Measurements from ENCODE around the gene RAB1A.

The RAB1A gene

GRCh38 chr2:65073879-65074565 is 55.9 kb downstream of the RAB1A start:
- TF ChIP-seq CTCF (IDR thresholded peaks at IDR 0.05; ENCODE audit: borderline replicate concordance, control extremely low read depth, extremely low read depth, insufficient read depth, missing control alignments) = no peak
- in situ Hi-C loops (cut with MboI; ENCODE audit: low sequenced_read_pairs, unreplicated experiment) = no loop called here
- DNase-seq (ENCODE audit: low spot score) = no peak

DNA sequence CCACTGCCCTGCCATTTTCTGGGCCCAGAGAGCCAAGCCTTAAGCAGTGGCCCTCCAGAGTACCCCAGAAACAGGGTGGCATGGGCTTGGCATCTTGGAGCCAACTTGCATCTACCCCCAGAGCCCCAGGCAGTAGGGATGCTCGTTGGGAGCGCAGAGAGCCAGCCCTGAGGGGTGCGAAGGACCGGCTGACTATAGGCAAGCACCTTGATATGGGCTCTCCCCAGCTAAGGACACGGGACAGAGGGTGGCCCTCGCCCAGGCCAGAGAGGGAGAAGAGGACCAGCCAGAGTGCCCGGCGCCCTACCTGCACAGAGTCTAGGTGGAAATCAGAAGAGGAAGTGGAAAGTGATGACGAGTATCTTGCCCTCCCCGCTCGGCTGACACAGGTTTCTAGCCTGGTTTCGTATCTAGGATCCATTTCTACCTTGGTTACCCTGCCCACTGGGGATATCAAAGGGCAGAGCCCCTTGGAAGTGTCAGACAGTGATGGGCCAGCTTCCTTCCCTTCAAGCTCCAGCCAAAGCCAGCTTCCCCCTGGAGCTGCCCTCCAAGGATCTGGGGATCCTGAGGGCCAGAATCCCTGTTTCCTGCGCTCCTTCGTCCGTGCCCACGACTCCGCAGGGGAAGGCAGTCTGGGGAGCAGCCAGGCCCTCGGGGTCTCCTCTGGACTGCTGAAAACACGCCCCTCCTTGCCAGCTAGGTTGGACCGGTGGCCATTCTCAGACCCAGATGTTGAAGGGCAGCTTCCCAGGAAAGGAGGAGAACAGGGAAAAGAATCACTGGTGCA is 57.5 kb downstream of the RAB1A start:
- no peak for DNase-seq (ENCODE audit: low spot score)
- no peak for TF ChIP-seq CTCF (IDR thresholded peaks at IDR 0.05; ENCODE audit: borderline replicate concordance, control extremely low read depth, extremely low read depth, insufficient read depth, missing control alignments)
- in situ Hi-C loops (cut with MboI; ENCODE audit: low sequenced_read_pairs, unreplicated experiment) = no loop called here

- no peak for TF ChIP-seq CTCF (IDR thresholded peaks at IDR 0.05; ENCODE audit: borderline replicate concordance, control extremely low read depth, extremely low read depth, insufficient read depth, missing control alignments)
- in situ Hi-C loops (cut with MboI; ENCODE audit: low sequenced_read_pairs, unreplicated experiment) = no loop called here
- DNase-seq (ENCODE audit: low spot score) = no peak
Observed at GRCh38 chr2:65071499-65072180, 58.3 kb downstream of the RAB1A start.

DNA sequence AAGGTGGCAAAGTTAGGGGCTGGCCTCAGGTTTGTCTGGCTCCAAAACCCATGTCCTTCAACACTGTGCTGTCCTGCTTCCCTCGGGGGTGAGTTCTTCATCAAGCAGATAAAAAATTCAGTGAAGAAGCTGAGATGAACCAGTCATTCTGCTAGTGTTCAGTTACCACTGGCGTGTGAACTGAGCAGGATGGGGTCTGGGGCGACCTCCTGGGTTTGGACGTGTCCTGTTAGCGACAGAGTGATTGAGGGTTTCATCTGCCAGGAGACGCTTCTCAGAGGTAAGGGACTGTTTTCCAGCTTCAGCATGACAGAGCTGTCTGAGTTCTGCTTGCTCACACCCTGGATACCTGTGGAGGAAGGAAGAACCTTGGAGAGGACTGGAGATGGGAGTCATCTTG is 59.0 kb downstream of the RAB1A start:
- no peak for TF ChIP-seq CTCF (IDR thresholded peaks at IDR 0.05; ENCODE audit: borderline replicate concordance, control extremely low read depth, extremely low read depth, insufficient read depth, missing control alignments)
- in situ Hi-C loops (cut with MboI; ENCODE audit: low sequenced_read_pairs, unreplicated experiment) = no loop called here
- no peak for DNase-seq (ENCODE audit: low spot score)

DNA sequence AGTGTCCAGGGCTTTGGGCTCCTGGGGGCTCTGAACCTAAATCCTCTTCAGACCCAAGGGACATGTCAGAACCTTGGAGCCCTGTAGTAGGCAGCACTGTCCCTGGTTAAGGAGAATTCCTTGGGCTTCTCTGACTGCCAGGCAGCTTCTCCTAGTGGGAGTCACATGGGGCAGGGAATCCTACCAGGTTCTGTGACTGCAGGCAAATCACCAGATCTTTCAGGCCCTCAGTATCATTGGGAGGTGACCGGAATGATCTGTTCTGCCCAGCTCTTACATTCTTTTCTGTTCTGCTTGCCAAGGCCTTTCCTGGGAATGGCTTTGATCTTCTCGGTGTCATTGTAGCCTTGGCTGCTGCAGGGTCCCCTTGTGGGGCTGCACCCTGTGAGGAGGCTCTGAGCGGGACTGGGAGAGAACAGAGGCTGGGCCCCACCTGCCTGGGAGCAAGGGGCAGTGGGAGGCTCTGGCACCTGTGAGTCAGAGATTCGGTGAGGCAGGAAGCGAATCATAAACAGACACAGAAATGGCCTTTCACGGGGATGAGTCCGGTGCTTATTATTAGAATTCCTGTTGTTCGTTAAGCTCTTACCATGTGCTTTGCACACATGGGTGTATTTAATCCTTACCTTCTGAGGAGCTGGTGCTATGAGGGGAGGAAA is 59.6 kb downstream of the RAB1A start:
- no peak for TF ChIP-seq CTCF (IDR thresholded peaks at IDR 0.05; ENCODE audit: borderline replicate concordance, control extremely low read depth, extremely low read depth, insufficient read depth, missing control alignments)
- no peak for DNase-seq (ENCODE audit: low spot score)
- in situ Hi-C loops (cut with MboI; ENCODE audit: low sequenced_read_pairs, unreplicated experiment) = no loop called here

DNA sequence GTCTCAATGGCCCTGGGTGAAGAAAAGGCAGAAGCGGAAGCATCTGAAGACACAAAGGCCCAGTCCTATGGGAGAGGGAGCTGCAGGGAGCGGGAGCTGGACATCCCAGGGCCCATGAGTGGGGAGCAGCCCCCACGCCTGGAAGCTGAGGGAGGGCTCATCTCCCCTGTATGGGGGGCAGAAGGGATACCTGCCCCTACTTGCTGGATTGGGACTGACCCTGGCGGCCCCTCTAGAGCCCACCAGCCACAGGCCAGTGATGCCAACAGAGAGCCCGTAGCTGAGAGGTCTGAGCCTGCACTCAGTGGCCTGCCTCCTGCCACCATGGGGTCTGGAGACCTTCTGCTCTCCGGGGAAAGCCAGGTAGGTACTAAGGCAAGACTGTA is 60.5 kb downstream of the RAB1A start:
- in situ Hi-C loops (cut with MboI; ENCODE audit: low sequenced_read_pairs, unreplicated experiment) = loop anchor here (10.0 kb wide), 2 partner anchors 95 to 495 kb away; no protein-coding TSS in a partner anchor
- no peak for TF ChIP-seq CTCF (IDR thresholded peaks at IDR 0.05; ENCODE audit: borderline replicate concordance, control extremely low read depth, extremely low read depth, insufficient read depth, missing control alignments)
- DNase-seq (ENCODE audit: low spot score) = no peak
